PFSK-1 (cell line): ENCODE data around the gene ISLR2.

Experiments
- FOXP2 ChIP-seq: optimal IDR thresholded peaks from 2 replicates; pipeline ENCODE3; 2011; ENCODE audit warnings: borderline replicate concordance, control low read depth, inconsistent platforms; ENCODE audit not compliant: insufficient read depth; ENCODE audit errors: extremely low read length, extremely low read depth
- POLR2AphosphoS5 ChIP-seq: IDR thresholded peaks from 2 replicates; pipeline ENCODE4 v1.6.1; 2012; ENCODE audit warnings: low read depth, mild to moderate bottlenecking, control low read depth, low read length, moderate library complexity
- SIN3A ChIP-seq: IDR thresholded peaks from 2 replicates; pipeline ENCODE4 v1.6.1; 2012; ENCODE audit warnings: mild to moderate bottlenecking, low read length, moderate library complexity, borderline replicate concordance; ENCODE audit not compliant: insufficient read depth
- TAF1 ChIP-seq: IDR thresholded peaks from 2 replicates; pipeline ENCODE4 v1.6.1; 2012; ENCODE audit warnings: low read length, control low read depth, borderline replicate concordance; ENCODE audit not compliant: insufficient read depth
- TF ChIP-seq, protein P1 (sequence below), 2 experiments: IDR thresholded peaks; 2 replicates each; pipeline versions ENCODE4 v1.6.1 to v1.8.0; 2011 to 2012; ENCODE audit warnings: low read depth in 2 of 2, low read length in 2 of 2, control low read depth in 1 of 2, inconsistent platforms in 1 of 2, mild to moderate bottlenecking in 1 of 2, moderate library complexity in 1 of 2; ENCODE audit not compliant: insufficient read depth in 1 of 2

Gene ISLR2

DNA sequence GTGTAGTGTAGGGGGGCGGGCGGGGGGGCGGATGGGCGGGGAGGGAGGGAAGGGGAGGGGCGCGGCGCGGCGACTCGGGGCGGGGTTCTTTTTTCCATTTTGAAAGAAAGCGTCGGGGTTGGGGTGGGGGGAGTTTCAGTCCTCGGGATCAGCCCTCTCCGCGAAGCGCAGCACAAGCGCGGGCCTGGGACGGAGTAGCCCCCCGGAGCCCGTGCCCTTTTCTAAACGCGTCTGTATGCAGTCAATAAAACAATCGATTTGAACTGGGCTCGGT is 6.1 kb downstream of the ISLR2 start:
- TF ChIP-seq TAF1 (no peak), SIN3A (no peak), POLR2AphosphoS5 (no peak), FOXP2 (no peak)
- TF ChIP-seq, protein P1, sequence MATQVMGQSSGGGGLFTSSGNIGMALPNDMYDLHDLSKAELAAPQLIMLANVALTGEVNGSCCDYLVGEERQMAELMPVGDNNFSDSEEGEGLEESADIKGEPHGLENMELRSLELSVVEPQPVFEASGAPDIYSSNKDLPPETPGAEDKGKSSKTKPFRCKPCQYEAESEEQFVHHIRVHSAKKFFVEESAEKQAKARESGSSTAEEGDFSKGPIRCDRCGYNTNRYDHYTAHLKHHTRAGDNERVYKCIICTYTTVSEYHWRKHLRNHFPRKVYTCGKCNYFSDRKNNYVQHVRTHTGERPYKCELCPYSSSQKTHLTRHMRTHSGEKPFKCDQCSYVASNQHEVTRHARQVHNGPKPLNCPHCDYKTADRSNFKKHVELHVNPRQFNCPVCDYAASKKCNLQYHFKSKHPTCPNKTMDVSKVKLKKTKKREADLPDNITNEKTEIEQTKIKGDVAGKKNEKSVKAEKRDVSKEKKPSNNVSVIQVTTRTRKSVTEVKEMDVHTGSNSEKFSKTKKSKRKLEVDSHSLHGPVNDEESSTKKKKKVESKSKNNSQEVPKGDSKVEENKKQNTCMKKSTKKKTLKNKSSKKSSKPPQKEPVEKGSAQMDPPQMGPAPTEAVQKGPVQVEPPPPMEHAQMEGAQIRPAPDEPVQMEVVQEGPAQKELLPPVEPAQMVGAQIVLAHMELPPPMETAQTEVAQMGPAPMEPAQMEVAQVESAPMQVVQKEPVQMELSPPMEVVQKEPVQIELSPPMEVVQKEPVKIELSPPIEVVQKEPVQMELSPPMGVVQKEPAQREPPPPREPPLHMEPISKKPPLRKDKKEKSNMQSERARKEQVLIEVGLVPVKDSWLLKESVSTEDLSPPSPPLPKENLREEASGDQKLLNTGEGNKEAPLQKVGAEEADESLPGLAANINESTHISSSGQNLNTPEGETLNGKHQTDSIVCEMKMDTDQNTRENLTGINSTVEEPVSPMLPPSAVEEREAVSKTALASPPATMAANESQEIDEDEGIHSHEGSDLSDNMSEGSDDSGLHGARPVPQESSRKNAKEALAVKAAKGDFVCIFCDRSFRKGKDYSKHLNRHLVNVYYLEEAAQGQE (IDR thresholded peaks at IDR 0.05; ENCODE audit: insufficient read depth in 1 of 2, low read depth in 2 of 2, low read length in 2 of 2): no peak

DNA sequence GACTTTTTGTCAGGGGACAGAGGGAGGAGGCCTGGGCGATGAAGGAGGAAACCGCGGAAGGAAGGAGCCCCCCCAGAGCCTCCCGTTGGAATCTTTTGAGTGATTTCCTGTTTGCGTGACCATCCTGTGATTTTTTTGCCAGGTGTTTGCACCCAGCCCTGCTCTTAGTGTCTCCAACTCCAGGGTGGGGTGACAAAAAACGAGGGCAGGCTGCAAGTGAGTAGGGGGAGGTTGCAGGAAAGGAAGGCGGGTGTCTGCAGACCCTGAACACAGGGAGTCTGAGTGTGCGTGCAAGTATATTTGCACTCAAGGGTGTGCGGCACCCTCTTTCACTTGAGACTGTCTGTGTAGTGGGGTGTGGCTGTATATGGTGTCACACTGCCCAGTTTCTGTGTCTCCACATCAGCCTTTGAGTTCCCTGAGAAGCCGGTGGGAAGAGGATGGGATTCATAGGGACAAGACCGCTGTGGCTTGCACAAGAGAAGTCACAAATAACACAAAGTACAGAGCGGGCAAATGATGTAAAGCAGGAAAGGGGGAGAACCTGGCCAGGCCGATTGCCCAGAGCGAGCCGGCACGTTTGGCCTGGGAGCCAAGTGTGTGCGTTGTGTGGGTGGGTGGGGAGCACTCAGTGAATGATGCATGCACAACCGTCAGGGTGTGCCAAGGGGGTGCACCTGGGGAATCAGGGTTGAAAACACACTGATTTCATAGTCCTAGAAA is 6.6 kb downstream of the ISLR2 start:
- TF ChIP-seq POLR2AphosphoS5: no peak
- TF ChIP-seq, protein P1 (IDR thresholded peaks at IDR 0.05; ENCODE audit: insufficient read depth in 1 of 2, low read depth in 2 of 2, low read length in 2 of 2): no peak
- TF ChIP-seq TAF1: no peak
- no peak for TF ChIP-seq FOXP2
- TF ChIP-seq SIN3A: no peak

DNA sequence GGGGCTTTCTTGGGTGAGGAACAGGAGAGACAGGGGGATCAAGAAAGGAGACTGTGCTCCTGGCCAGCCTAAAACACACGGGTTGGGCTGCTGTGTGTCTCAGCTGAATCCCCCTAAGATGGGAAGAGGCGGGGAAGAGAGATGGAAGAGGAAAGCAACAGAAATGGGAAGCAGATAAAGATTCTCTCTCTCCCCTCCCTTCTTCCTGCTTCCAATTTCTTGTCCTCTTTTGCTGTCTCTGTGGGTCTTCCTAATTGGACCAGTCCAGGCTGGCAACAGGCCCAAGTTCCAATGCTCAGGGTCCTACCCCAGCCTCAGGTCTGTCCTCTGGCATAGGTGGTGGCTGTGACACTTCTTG is 7.1 kb downstream of the ISLR2 start:
- no peak for TF ChIP-seq SIN3A

DNA sequence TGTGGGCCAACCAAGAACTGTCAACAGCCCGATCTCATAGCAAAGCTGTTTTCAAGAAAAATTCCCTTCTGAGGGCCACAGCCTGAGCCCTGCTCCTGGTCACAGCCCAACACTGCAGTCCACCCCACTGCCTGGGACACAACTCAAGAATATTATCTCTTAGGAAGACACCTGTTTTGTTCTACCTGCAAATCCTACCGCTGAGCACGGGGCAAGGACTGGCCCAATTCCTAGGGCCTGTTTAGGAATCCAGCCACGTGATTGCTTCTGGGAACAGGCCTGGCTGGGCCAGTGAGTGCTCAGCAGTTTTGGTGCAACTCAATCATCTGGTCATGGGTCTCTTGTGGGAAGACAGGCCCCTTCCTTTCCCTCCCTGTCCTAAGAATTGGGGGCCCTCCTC is 8.3 kb downstream of the ISLR2 start:
- TF ChIP-seq POLR2AphosphoS5 (no peak), FOXP2 (no peak), TAF1 (no peak), SIN3A (no peak)
- TF ChIP-seq, protein P1 (IDR thresholded peaks at IDR 0.05; ENCODE audit: insufficient read depth in 1 of 2, low read depth in 2 of 2, low read length in 2 of 2): no peak

DNA sequence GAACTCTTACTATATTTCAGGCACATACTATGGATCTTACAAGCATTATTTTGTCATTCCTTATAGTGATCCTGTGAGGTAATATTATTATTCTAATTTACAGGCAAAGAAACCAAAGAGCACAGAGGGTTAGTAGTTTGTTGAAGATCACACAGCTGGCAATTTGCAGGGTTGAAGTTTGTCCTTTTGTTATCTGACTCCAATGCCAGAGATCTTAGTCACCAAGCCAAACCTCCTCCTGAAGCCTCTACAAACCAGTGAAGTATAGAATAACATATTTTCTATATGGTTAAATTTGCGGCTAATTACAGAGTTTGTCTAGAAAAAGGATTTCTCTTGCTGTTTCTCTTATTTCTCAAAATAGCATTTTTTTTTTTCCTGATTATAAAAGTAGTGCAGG is 11.2 kb downstream of the ISLR2 start:
- TF ChIP-seq TAF1 (no peak), FOXP2 (no peak), POLR2AphosphoS5 (no peak), SIN3A (no peak)
- TF ChIP-seq, protein P1 (IDR thresholded peaks at IDR 0.05; ENCODE audit: insufficient read depth in 1 of 2, low read depth in 2 of 2, low read length in 2 of 2): no peak
